ENCODE results near the gene PRKX.
"Not testable (repeated sequence)": the region's sequence is repeated elsewhere in the genome, so short reads cannot be mapped to it uniquely, and the experiment has no call there.

Gene PRKX

DNA sequence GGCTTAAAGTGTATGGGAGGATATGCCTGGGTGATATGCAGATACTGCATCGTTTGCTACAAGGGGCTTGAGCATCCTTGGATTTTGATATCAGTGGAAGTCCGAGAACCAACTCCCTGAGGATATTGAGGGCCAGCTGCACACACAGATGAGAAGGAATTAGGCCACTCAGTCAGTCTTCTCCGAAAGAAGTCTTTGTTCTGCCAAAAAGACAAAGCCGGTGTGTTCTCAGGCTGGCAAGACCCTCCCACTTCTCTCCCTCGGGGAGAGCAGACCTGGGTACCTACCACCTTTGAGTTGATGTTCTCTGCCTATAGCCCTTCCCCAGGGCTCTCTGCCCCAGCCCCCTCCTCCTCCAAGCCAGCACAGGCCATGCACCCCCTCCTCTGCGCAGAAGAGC, 22.4 kb upstream of the PRKX start:
- H3F3A ChIP-seq (ENCODE audit: insufficient read depth, low read length); H3K27me3 ChIP-seq (ENCODE audit: insufficient read depth, low read length); H3K36me3 ChIP-seq (ENCODE audit: insufficient read depth, low read length); H3K4me1 ChIP-seq (ENCODE audit: insufficient read depth, low read length, severe bottlenecking); H3K9me2 ChIP-seq (ENCODE audit: low read depth, low read length); H4K20me1 ChIP-seq (ENCODE audit: insufficient read depth, low read length); H2AFZ ChIP-seq (ENCODE audit: low read length); H3K79me2 ChIP-seq (ENCODE audit: insufficient read depth, low read length); H3K9me3 ChIP-seq (ENCODE audit: low read length); H3K4me2 ChIP-seq (ENCODE audit: low read length); H3K4me3 ChIP-seq (ENCODE audit: low read depth, low read length, poor library complexity, severe bottlenecking); H3K9ac ChIP-seq (ENCODE audit: low read length); H3K27ac ChIP-seq (ENCODE audit: low read depth, low read length, poor library complexity, severe bottlenecking): not testable (repeated sequence)

DNA sequence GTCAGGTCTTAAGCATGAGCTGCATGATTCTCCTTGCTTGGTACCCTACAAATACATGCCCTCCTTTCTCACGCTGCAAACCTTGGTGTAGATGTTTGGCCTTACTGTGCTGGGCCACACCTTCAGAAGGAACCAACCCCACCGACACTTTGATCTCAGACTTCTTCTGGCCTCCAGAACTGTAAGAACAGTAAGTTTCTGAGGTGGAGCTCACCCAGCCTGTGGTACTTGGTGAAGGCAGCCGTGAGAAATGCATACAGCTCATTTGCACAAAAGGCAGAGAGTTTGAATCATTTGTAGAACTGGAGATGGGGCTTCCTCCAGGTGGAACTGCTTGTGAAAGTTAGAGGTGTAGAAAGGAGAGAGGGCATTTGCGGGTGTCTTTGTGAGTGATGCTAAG, 21.0 kb upstream of the PRKX start:
- not testable (repeated sequence) for H3K4me2 ChIP-seq (ENCODE audit: low read length); H3K36me3 ChIP-seq (ENCODE audit: insufficient read depth, low read length); H3K27me3 ChIP-seq (ENCODE audit: insufficient read depth, low read length); H3K27ac ChIP-seq (ENCODE audit: low read depth, low read length, poor library complexity, severe bottlenecking); H3K4me3 ChIP-seq (ENCODE audit: low read depth, low read length, poor library complexity, severe bottlenecking); H2AFZ ChIP-seq (ENCODE audit: low read length); H3K4me1 ChIP-seq (ENCODE audit: insufficient read depth, low read length, severe bottlenecking); H3F3A ChIP-seq (ENCODE audit: insufficient read depth, low read length); H3K9me3 ChIP-seq (ENCODE audit: low read length); H3K9me2 ChIP-seq (ENCODE audit: low read depth, low read length); H3K9ac ChIP-seq (ENCODE audit: low read length); H4K20me1 ChIP-seq (ENCODE audit: insufficient read depth, low read length); H3K79me2 ChIP-seq (ENCODE audit: insufficient read depth, low read length)

DNA sequence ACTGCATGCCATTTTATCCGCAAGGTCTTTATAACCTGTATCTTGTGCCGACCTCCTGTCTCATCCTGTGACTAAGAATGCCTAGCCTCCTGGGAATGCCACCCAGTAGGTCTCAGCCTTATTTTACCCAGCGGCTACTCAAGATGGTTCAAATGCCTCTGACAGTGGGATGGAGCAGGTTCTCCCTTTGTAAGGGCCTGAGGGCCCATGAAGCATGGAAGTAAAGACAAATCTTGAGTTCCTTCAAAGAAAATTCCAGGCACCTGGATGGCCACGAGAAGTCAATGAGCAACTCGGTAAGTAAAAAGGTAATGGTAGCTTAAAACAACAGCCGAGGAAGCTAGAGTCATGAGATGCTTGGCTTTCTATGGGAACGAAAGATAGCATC, 19.6 kb upstream of the PRKX start:
- H4K20me1 ChIP-seq (ENCODE audit: insufficient read depth, low read length): no peaks in the 10 kb centered on the region
- no peaks in the 10 kb centered on the region for H3K79me2 ChIP-seq (ENCODE audit: insufficient read depth, low read length)
- no peak for TF ChIP-seq EZH2 (IDR thresholded peaks at IDR 0.05; ENCODE audit: borderline replicate concordance, low read length)
- TF ChIP-seq, protein P1, sequence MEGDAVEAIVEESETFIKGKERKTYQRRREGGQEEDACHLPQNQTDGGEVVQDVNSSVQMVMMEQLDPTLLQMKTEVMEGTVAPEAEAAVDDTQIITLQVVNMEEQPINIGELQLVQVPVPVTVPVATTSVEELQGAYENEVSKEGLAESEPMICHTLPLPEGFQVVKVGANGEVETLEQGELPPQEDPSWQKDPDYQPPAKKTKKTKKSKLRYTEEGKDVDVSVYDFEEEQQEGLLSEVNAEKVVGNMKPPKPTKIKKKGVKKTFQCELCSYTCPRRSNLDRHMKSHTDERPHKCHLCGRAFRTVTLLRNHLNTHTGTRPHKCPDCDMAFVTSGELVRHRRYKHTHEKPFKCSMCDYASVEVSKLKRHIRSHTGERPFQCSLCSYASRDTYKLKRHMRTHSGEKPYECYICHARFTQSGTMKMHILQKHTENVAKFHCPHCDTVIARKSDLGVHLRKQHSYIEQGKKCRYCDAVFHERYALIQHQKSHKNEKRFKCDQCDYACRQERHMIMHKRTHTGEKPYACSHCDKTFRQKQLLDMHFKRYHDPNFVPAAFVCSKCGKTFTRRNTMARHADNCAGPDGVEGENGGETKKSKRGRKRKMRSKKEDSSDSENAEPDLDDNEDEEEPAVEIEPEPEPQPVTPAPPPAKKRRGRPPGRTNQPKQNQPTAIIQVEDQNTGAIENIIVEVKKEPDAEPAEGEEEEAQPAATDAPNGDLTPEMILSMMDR (IDR thresholded peaks at IDR 0.05; ENCODE audit: low read length): no peak
- no peak overlapping the region for H3K27ac ChIP-seq (ENCODE audit: low read depth, low read length, poor library complexity, severe bottlenecking)
- no peaks in the 10 kb centered on the region for H3F3A ChIP-seq (ENCODE audit: insufficient read depth, low read length)
- no peak overlapping the region for H3K4me2 ChIP-seq (ENCODE audit: low read length)
- H3K4me3 ChIP-seq (ENCODE audit: low read depth, low read length, poor library complexity, severe bottlenecking): no peak overlapping the region
- no peaks in the 10 kb centered on the region for H3K4me1 ChIP-seq (ENCODE audit: insufficient read depth, low read length, severe bottlenecking)
- no peaks in the 10 kb centered on the region for H3K27me3 ChIP-seq (ENCODE audit: insufficient read depth, low read length)
- no peaks in the 10 kb centered on the region for H3K36me3 ChIP-seq (ENCODE audit: insufficient read depth, low read length)
- no peak overlapping the region for H2AFZ ChIP-seq (ENCODE audit: low read length)
- no peaks in the 10 kb centered on the region for H3K9me2 ChIP-seq (ENCODE audit: low read depth, low read length)
- no peak overlapping the region for H3K9ac ChIP-seq (ENCODE audit: low read length)
- H3K9me3 ChIP-seq (ENCODE audit: low read length): no peaks in the 10 kb centered on the region

DNA sequence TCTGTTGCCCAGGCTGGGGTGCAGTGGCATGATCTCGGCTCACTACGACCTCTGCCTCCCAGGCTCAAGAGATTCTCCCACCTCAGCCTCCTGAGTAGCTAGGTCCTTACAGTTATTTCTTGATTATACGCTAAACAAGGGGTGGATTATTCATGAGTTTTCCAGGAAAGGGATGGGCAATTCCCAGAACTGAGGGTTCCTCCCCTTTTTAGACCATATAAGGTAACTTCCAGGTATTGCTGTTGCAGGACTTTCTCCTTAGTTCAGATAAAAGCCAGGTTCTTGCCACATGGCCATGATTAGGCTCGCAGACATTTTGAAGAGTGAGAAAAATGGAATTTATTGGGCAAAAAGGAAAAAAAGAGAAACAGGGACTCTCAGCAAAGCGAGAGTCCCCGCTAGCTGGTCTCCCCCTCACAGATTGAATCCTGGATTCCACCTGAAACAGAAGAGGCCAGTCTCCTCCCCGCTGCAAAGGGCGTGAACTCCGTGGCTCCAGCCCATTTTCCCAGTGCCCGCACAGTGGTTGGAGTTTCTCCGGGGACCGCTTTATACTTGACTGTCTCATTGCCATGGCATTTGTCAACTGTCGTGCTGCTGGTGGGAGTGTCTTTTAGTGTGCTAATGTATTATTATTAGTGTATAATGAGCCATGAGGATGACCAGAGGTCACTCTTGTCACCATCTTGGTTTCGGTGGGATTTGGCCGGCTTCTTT, 19.0 kb upstream of the PRKX start:
- H3K4me1 ChIP-seq (ENCODE audit: insufficient read depth, low read length, severe bottlenecking); H3K36me3 ChIP-seq (ENCODE audit: insufficient read depth, low read length); H2AFZ ChIP-seq (ENCODE audit: low read length); H3K27me3 ChIP-seq (ENCODE audit: insufficient read depth, low read length); H3F3A ChIP-seq (ENCODE audit: insufficient read depth, low read length); H4K20me1 ChIP-seq (ENCODE audit: insufficient read depth, low read length); H3K4me3 ChIP-seq (ENCODE audit: low read depth, low read length, poor library complexity, severe bottlenecking); H3K4me2 ChIP-seq (ENCODE audit: low read length); H3K9ac ChIP-seq (ENCODE audit: low read length); H3K27ac ChIP-seq (ENCODE audit: low read depth, low read length, poor library complexity, severe bottlenecking); H3K79me2 ChIP-seq (ENCODE audit: insufficient read depth, low read length); H3K9me2 ChIP-seq (ENCODE audit: low read depth, low read length); H3K9me3 ChIP-seq (ENCODE audit: low read length): not testable (repeated sequence)

DNA sequence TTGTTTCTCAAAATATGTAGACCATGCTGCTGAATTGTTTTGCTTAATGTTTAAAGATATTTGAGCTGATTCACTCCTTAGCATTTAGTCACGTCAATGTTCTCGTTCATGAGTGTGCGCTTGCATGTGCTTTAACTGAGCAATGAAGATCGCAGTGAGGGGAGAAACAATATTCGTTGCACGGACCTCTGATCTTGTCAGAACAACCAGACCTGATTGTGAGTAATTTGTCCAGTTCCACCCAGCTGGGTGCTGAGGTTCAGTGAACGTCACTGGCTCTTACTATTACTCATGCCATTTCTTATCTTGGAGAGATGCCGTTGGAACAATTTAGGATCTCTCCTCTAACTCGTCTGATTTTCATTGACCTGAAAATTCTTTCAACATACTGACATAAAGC, 15.0 kb upstream of the PRKX start:
- Histone ChIP-seq H3K79me2 (ENCODE audit: insufficient read depth, low read length) (no peaks in the 10 kb centered on the region), H3K9ac (ENCODE audit: low read length) (no peak overlapping the region), H3K4me1 (ENCODE audit: insufficient read depth, low read length, severe bottlenecking) (no peaks in the 10 kb centered on the region), H3K27me3 (ENCODE audit: insufficient read depth, low read length) (no peaks in the 10 kb centered on the region), H3K27ac (ENCODE audit: low read depth, low read length, poor library complexity, severe bottlenecking) (no peak overlapping the region), H4K20me1 (ENCODE audit: insufficient read depth, low read length) (no peaks in the 10 kb centered on the region), H3K4me3 (ENCODE audit: low read depth, low read length, poor library complexity, severe bottlenecking) (no peak overlapping the region), H3K9me2 (ENCODE audit: low read depth, low read length) (no peaks in the 10 kb centered on the region), H3K9me3 (ENCODE audit: low read length) (no peaks in the 10 kb centered on the region), H2AFZ (ENCODE audit: low read length) (no peak overlapping the region), H3F3A (ENCODE audit: insufficient read depth, low read length) (no peaks in the 10 kb centered on the region), H3K4me2 (ENCODE audit: low read length) (no peak overlapping the region), H3K36me3 (ENCODE audit: insufficient read depth, low read length) (no peaks in the 10 kb centered on the region)
- no peak for TF ChIP-seq EZH2 (IDR thresholded peaks at IDR 0.05; ENCODE audit: borderline replicate concordance, low read length)
- TF ChIP-seq, protein P1 (IDR thresholded peaks at IDR 0.05; ENCODE audit: low read length): no peak

DNA sequence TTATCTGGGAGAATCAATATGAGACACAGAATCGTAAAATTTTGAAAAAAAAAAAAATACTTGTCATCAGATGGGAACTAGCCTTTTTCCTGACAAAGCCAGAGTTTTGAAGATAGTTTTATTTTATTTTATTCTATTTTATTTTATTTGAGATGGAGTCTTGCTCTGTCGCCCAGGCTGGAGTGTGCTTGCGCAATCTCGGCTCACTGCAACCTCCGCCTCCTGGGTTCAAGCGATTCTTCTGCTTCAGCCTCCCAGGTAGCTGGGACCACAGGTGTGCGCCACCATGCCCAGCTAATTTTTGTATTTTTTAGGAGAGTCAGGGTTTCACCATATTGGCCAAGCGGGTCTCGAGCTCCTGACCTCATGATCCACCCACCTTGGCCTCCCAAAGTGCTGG, 10.0 kb upstream of the PRKX start:
- not testable (repeated sequence) for H3K9me3 ChIP-seq (ENCODE audit: low read length); H3K36me3 ChIP-seq (ENCODE audit: insufficient read depth, low read length); H3K27ac ChIP-seq (ENCODE audit: low read depth, low read length, poor library complexity, severe bottlenecking); H4K20me1 ChIP-seq (ENCODE audit: insufficient read depth, low read length); H3K4me3 ChIP-seq (ENCODE audit: low read depth, low read length, poor library complexity, severe bottlenecking); H3F3A ChIP-seq (ENCODE audit: insufficient read depth, low read length); H3K27me3 ChIP-seq (ENCODE audit: insufficient read depth, low read length); H3K4me1 ChIP-seq (ENCODE audit: insufficient read depth, low read length, severe bottlenecking); H3K79me2 ChIP-seq (ENCODE audit: insufficient read depth, low read length); H3K9me2 ChIP-seq (ENCODE audit: low read depth, low read length); H2AFZ ChIP-seq (ENCODE audit: low read length); H3K4me2 ChIP-seq (ENCODE audit: low read length); H3K9ac ChIP-seq (ENCODE audit: low read length)
